K562 (cell line): ENCODE data around the gene JMJD1C. TPM values are rescaled to one million over a fixed set of nuclear protein-coding genes. Genes with fewer than 3 reads are reported as not detected.
A peak's percentile ranks its signal among the peaks of the same experiment; 100 is the strongest.

Experiments
- ATAC-seq: fragments of 200-7000 bp; cut with Tn5 transposase; 3 replicates; pipeline ENCODE4 v1.9.1; 2020; ENCODE audit warnings: moderate library complexity
- BruUV-seq: library from RNA; stranded (reverse); fragments of 400-500 nt; replicated peaks from 2 replicates; lab custom pipeline; 2021; lab: Mats Ljungman, UMichigan
- CTCF ChIA-PET: fragments of 300-600 bp; formaldehyde crosslinking; extraction: SDS; loops from one replicate; lab custom pipeline; 2021; ENCODE audit warnings: low intra/inter-chr PET ratio; lab: Yijun Ruan, JAX
- POLR2A ChIA-PET: fragments of 300-600, 350-650 bp; sonication (Branson Sonifier 250); formaldehyde crosslinking; extraction: SDS; loops from one replicate; lab custom pipeline; 2021; ENCODE audit warnings: antibody characterized with exemption, inconsistent platforms; lab: Yijun Ruan, JAX
- DNase-seq, 4 experiments: peaks; one replicate each; pipeline versions ENCODE4 v3.0.0 to v3.0.0-alpha.2; 2011 to 2018; ENCODE audit warnings: low spot score in 3 of 4, mixed read lengths in 3 of 4; ENCODE audit errors: extremely low read depth in 1 of 4
- FAIRE-seq: peaks from 2 replicates; lab custom pipeline; 2011; peaks lifted over from hg19 to GRCh38; lab: Jason Lieb, UNC
- H2AFZ ChIP-seq: 2 replicates; pipeline ENCODE4 v1.6.0; 2011; ENCODE audit warnings: low read depth, low read length, control low read depth, inconsistent platforms
- H3K27ac ChIP-seq: fragments of 200-600 bp; 3 replicates; pipeline ENCODE4 v1.8.0; 2011; ENCODE audit warnings: low read depth, mild to moderate bottlenecking, control low read depth, inconsistent platforms, low read length, moderate library complexity, mixed read lengths; ENCODE audit errors: extremely low read depth
- H3K27me3 ChIP-seq, 2 experiments: fragments of 300-600 bp in 1 of 2; 2 replicates in 1 of 2; 3 replicates in 1 of 2; pipeline versions ENCODE4 v1.6.0 to v1.8.0; 2011; ENCODE audit warnings: inconsistent platforms in 2 of 2, low read length in 2 of 2, mild to moderate bottlenecking in 1 of 2, mixed read lengths in 1 of 2, moderate library complexity in 1 of 2; ENCODE audit not compliant: control insufficient read depth in 2 of 2, insufficient read depth in 2 of 2
- H3K36me3 ChIP-seq: fragments of 300-600 bp; 3 replicates; pipeline ENCODE4 v1.8.0; 2011; ENCODE audit warnings: mild to moderate bottlenecking, low read length, inconsistent platforms; ENCODE audit not compliant: control insufficient read depth, insufficient read depth
- H3K4me1 ChIP-seq, 2 experiments: fragments of 200-600 bp in 1 of 2; replicated peaks in 1 of 2; 2 replicates in 1 of 2; 3 replicates in 1 of 2; pipeline versions ENCODE4 v1.5.1 to v1.8.0; 2011; ENCODE audit warnings: inconsistent platforms in 2 of 2, low read length in 2 of 2, mild to moderate bottlenecking in 1 of 2, mixed read lengths in 1 of 2, moderate library complexity in 1 of 2; ENCODE audit not compliant: control insufficient read depth in 2 of 2, insufficient read depth in 2 of 2
- H3K4me2 ChIP-seq: 2 replicates; pipeline ENCODE4 v1.6.1; 2011; ENCODE audit warnings: low read length, control low read depth, inconsistent platforms, mixed read lengths; ENCODE audit not compliant: insufficient read depth
- H3K4me3 ChIP-seq: fragments of 200-600 bp; sonication (generic), shearing (Covaris generic); 2 replicates; pipeline ENCODE4 v1.5.1; 2016; ENCODE audit warnings: control low read depth, inconsistent platforms
- H3K79me2 ChIP-seq: fragments of 200-600 bp; 3 replicates; pipeline ENCODE4 v1.8.0; 2011; ENCODE audit warnings: low read length, inconsistent platforms; ENCODE audit not compliant: control insufficient read depth, insufficient read depth
- H3K9ac ChIP-seq, 2 experiments: 2 replicates each; pipeline versions ENCODE4 v1.6.0 to v1.6.1; 2011; ENCODE audit warnings: low read depth in 2 of 2, low read length in 2 of 2, control low read depth in 1 of 2, inconsistent platforms in 1 of 2, mild to moderate bottlenecking in 1 of 2, mixed read lengths in 1 of 2; ENCODE audit not compliant: insufficient read depth in 1 of 2
- H3K9me1 ChIP-seq: one replicate; pipeline ENCODE4 v1.6.0; 2011; ENCODE audit warnings: inconsistent platforms, mild to moderate bottlenecking, low read length, moderate library complexity; ENCODE audit not compliant: control insufficient read depth, insufficient read depth
- H3K9me3 ChIP-seq: replicated peaks from 2 replicates; pipeline ENCODE4 v1.5.1; 2011; ENCODE audit warnings: low read depth, low read length, inconsistent platforms; ENCODE audit not compliant: control insufficient read depth, insufficient read depth
- H4K20me1 ChIP-seq: replicated peaks from 2 replicates; pipeline ENCODE4 v1.6.1; 2011; ENCODE audit warnings: low read length, inconsistent platforms, mixed read lengths; ENCODE audit not compliant: control insufficient read depth, insufficient read depth
- ARID1B ChIP-seq: fragments of 450-650 bp; IDR thresholded peaks from 2 replicates; pipeline ENCODE4 v1.6.1; 2016; ENCODE audit warnings: antibody characterized with exemption, mild to moderate bottlenecking, inconsistent platforms
- HDAC1 ChIP-seq, 2 experiments: fragments of 450-650 bp; IDR thresholded peaks; 2 replicates each; pipeline ENCODE4 v1.6.1; 2016 to 2017; ENCODE audit warnings: inconsistent platforms in 1 of 2, mild to moderate bottlenecking in 1 of 2, moderate library complexity in 1 of 2
- HDAC8 ChIP-seq: fragments of 450-650 bp; IDR thresholded peaks from 2 replicates; pipeline ENCODE4 v1.6.1; 2016; ENCODE audit warnings: mild to moderate bottlenecking, missing genetic modification characterization, moderate library complexity, missing compliant biosample characterization
- MIER1 ChIP-seq: fragments of 450-650 bp; IDR thresholded peaks from 2 replicates; pipeline ENCODE4 v1.6.1; 2016; ENCODE audit warnings: antibody characterized with exemption, mild to moderate bottlenecking, low read depth
- NBN ChIP-seq: fragments of 450-650 bp; IDR thresholded peaks from 2 replicates; pipeline ENCODE4 v1.6.1; 2016; ENCODE audit warnings: low read depth, mild to moderate bottlenecking
- OTX1 ChIP-seq: fragments of 450-650 bp; formaldehyde crosslinking; IDR thresholded peaks from 2 replicates; pipeline ENCODE4 v1.4.0; 2022; ENCODE audit warnings: mild to moderate bottlenecking
- SFPQ ChIP-seq: fragments of 200-400 bp; formaldehyde crosslinking; IDR thresholded peaks from 2 replicates; pipeline ENCODE4 v1.6.1; 2017; ENCODE audit warnings: mild to moderate bottlenecking, low read depth, low read length, moderate library complexity
- SMARCA4 ChIP-seq: fragments of 450-650 bp; IDR thresholded peaks from 2 replicates; pipeline ENCODE4 v1.6.1; 2016
- SNAPC5 ChIP-seq: fragments of 250-450 bp; sonication (Bioruptor Pico); IDR thresholded peaks from 2 replicates; pipeline ENCODE4 v1.8.0; 2021; ENCODE audit warnings: moderate library complexity, mild to moderate bottlenecking, inconsistent platforms
- SREBF1 ChIP-seq: fragments of 150-350 bp; IDR thresholded peaks from 2 replicates; pipeline ENCODE4 v1.6.1; 2014; ENCODE audit warnings: antibody characterized with exemption, low read depth, low read length, borderline replicate concordance
- TFAM ChIP-seq: fragments of 250-450 bp; sonication (Bioruptor Pico); conservative IDR thresholded peaks from 2 replicates; pipeline ENCODE4 v1.5.0; 2021; ENCODE audit warnings: mild to moderate bottlenecking, moderate library complexity
- TFAP4 ChIP-seq: sonication (generic); formaldehyde crosslinking; IDR thresholded peaks from 2 replicates; pipeline ENCODE4 v1.8.0; 2022; ENCODE audit warnings: missing genetic modification reagents, mild to moderate bottlenecking, moderate library complexity, borderline replicate concordance
- TRIM28 ChIP-seq: fragments of 450-650 bp; IDR thresholded peaks from 2 replicates; pipeline ENCODE4 v1.6.1; 2017
- ZNF23 ChIP-seq: fragments of 250-450 bp; sonication (Bioruptor Pico); IDR thresholded peaks from 2 replicates; pipeline ENCODE4 v1.4.0; 2020; ENCODE audit warnings: mild to moderate bottlenecking
- ZNF263 ChIP-seq: sonication (generic); formaldehyde crosslinking; IDR thresholded peaks from 2 replicates; pipeline ENCODE4 v1.8.0; 2022; ENCODE audit warnings: mild to moderate bottlenecking, missing genetic modification reagents, borderline replicate concordance
- ZNF347 ChIP-seq: fragments of 450-650 bp; formaldehyde crosslinking; IDR thresholded peaks from 2 replicates; pipeline ENCODE4 v1.4.0; 2020; ENCODE audit warnings: low read depth, mild to moderate bottlenecking, moderate library complexity
- ZNF518B ChIP-seq: fragments of 250-450 bp; sonication (Bioruptor Pico); IDR thresholded peaks from 2 replicates; pipeline ENCODE4 v1.5.0; 2021; ENCODE audit warnings: mild to moderate bottlenecking, moderate library complexity
- ZNF696 ChIP-seq: fragments of 250-450 bp; sonication (Bioruptor Pico); conservative IDR thresholded peaks from 2 replicates; pipeline ENCODE4 v1.4.0; 2020; ENCODE audit warnings: mild to moderate bottlenecking, moderate library complexity
- WGBS: fragments of 100-300 bp; shearing (Covaris generic); methylation state at CpG from one replicate; pipeline ENCODE4 v1.1.6; 2016; ENCODE audit warnings: low coverage, mixed read lengths; ENCODE audit not compliant: insufficient coverage; ENCODE audit errors: missing lambda C conversion rate; 5-methylcytosine and 5-hydroxymethylcytosine counted together
- in situ Hi-C: fragments of 300-500 bp; cut with MboI; formaldehyde crosslinking; loops from 4 replicates; pipeline ENCODE4 v1.15.0; 2018; ENCODE audit warnings: inconsistent platforms, mixed read lengths
- intact Hi-C: fragments of 100-400 bp; cut with micrococcal nuclease; formaldehyde crosslinking; loops from 2 replicates; pipeline ENCODE4 v1.14.2; 2022
- polyA plus RNA-seq, 8 experiments: library from polyadenylated mRNA; depleted of rRNA in 4 of 8; stranded (reverse) in 5 of 8; unstranded in 3 of 8; fragments of >200 nt; fragmentation: Nextera tagmentation in 2 of 8; fragmentation: Illumina TruSeq in 1 of 8; extraction: Ambion mirVana in 2 of 8; extraction: Trizol in 1 of 8; gene quantifications; 2 replicates each; pipeline versions ENCODE4 v1.2.1 to v1.2.3, GENCODE V29; 2011 to 2014; ENCODE audit warnings: inconsistent platforms in 1 of 8, missing spikeins in 1 of 8
- total RNA-seq, 7 experiments: library from RNA; depleted of rRNA in 6 of 7; stranded (reverse); fragments of >200 nt in 6 of 7; fragmentation: Illumina TruSeq in 2 of 7; extraction: Trizol in 2 of 7; gene quantifications; 2 replicates each; pipeline versions ENCODE4 v1.2.1 to v1.2.3, GENCODE V29; 2011 to 2021; ENCODE audit warnings: low replicate concordance in 1 of 7

JMJD1C gene
- total and polyA plus RNA-seq, 9 of the 15 experiments (the other 6 are each of a cell fraction or from before 2014, with no cell fraction given), result 25.3 to 68.0 (median 47.2) TPM

GRCh38 chr10:63410633-63411032 lies 55.1 kb downstream of the JMJD1C start:
- BruUV-seq, result no TSS peak
- Histone ChIP-seq H3K9me1 (no peaks in the 10 kb centered on the region), H3K9ac (no peak overlapping the region), H3K27ac (peak overlapping the region; percentile 47; the same call in 1 of the 3 replicates), H4K20me1 (no peaks in the 10 kb centered on the region), H2AFZ (no peak overlapping the region), H3K4me1 (peaks cover 0 to 19% of the 10 kb centered on the region in 2 experiments; a peak in 3 of 5 replicates), H3K36me3 (peaks cover 3% of the 10 kb centered on the region; the same call in 1 of the 3 replicates), H3K4me3 (no peak overlapping the region), H3K79me2 (peaks cover 84% of the 10 kb centered on the region), H3K27me3 (no peaks in the 10 kb centered on the region), H3K9me3 (no peaks in the 10 kb centered on the region), H3K4me2 (no peak overlapping the region)
- intact Hi-C loops (no loop called here), in situ Hi-C loops (no loop called here)
- DNase-seq (no peak), ATAC-seq (peak; percentile 41), FAIRE-seq (no peak)
- CTCF ChIA-PET, result interaction anchor here (0.6 kb wide), 1 partner anchor 45 kb away, joined by 3 read pairs; no protein-coding TSS in a partner anchor
- WGBS, result 30% methylated on average over 1 of the region's 1 CpG
- POLR2A ChIA-PET, result interaction anchor here (1.1 to 1.6 kb wide), 2 partner anchors 155 to 221 kb away, joined by 3 read pairs; no protein-coding TSS in a partner anchor
- TF ChIP-seq TRIM28 (no peak), ZNF263 (no peak), TFAM (no peak), ZNF347 (CRISPR knock-in tag) (no peak), SNAPC5 (CRISPR knock-in tag) (no peak), SREBF1 (no peak), SFPQ (no peak), ZNF518B (no peak), HDAC1 (IDR thresholded peaks at IDR 0.05) (no peak), OTX1 (CRISPR knock-in tag) (no peak), ZNF23 (no peak), MIER1 (no peak), ZNF696 (CRISPR knock-in tag) (no peak), ARID1B (peak; percentile 64), SMARCA4 (peak; percentile 52; the same call in 1 of the 2 replicates), TFAP4 (no peak), NBN (no peak), HDAC8 (tag) (no peak)
